GM19438 (cell line): ENCODE results near the gene AATK.

ENCODE experiments used
- ATAC-seq: cut with Tn5 transposase; IDR thresholded peaks from one replicate; pipeline ENCODE4 v1.9.1; 2021; ENCODE audit warnings: low read depth; ENCODE audit not compliant: unreplicated experiment

Gene AATK

GRCh38 chr17:81118308-81119221 is 47.5 kb downstream of the AATK start:
- no peak for ATAC-seq

- ATAC-seq: no peak
Measured at GRCh38 chr17:81117672-81118198, 48.3 kb downstream of the AATK start.

GRCh38 chr17:81116704-81117103 is 49.3 kb downstream of the AATK start:
- no peak for ATAC-seq

- no peak for ATAC-seq
Measured at GRCh38 chr17:81115749-81116464, 50.1 kb downstream of the AATK start.

- no peak for ATAC-seq
Measured at GRCh38 chr17:81115219-81115618, 50.8 kb downstream of the AATK start.

GRCh38 chr17:81114351-81115093 is 51.5 kb downstream of the AATK start:
- no peak for ATAC-seq

GRCh38 chr17:81113158-81113724 is 52.8 kb downstream of the AATK start:
- no peak for ATAC-seq

- ATAC-seq: no peak
Measured at GRCh38 chr17:81112450-81112849, 53.6 kb downstream of the AATK start.

GRCh38 chr17:81111066-81111465 is 55.0 kb downstream of the AATK start:
- no peak for ATAC-seq

GRCh38 chr17:81110488-81111040 is 55.5 kb downstream of the AATK start:
- no peak for ATAC-seq

GRCh38 chr17:81109957-81110356 is 56.1 kb downstream of the AATK start:
- no peak for ATAC-seq

- no peak for ATAC-seq
Measured at GRCh38 chr17:81108220-81108619, 57.8 kb downstream of the AATK start.

GRCh38 chr17:81106716-81107115 is 59.3 kb downstream of the AATK start:
- ATAC-seq: no peak

GRCh38 chr17:81103379-81103778 is 62.6 kb downstream of the AATK start:
- no peak for ATAC-seq

GRCh38 chr17:81102869-81103268 is 63.2 kb downstream of the AATK start:
- ATAC-seq: no peak

- no peak for ATAC-seq
Measured at GRCh38 chr17:81102352-81102751, 63.7 kb downstream of the AATK start.

GRCh38 chr17:81101614-81102306 is 64.3 kb downstream of the AATK start:
- peak; percentile 69 for ATAC-seq

- ATAC-seq: no peak
Measured at GRCh38 chr17:81100668-81101067, 65.4 kb downstream of the AATK start.

GRCh38 chr17:81099888-81100287 is 66.1 kb downstream of the AATK start:
- ATAC-seq: no peak

- ATAC-seq: no peak
Measured at GRCh38 chr17:81097943-81098308, 68.1 kb downstream of the AATK start.
